Type B pancreatic cell (in vitro differentiated cells): ENCODE measurements around the gene CEBPA. TPM values are rescaled to one million over a fixed set of nuclear protein-coding genes. Genes with fewer than 3 reads are reported as not detected.
A peak's percentile ranks its signal among the peaks of the same experiment; 100 is the strongest.

Experiments
- DNase-seq: peaks from one replicate; pipeline ENCODE4 v3.0.0; 2021; ENCODE audit warnings: mixed read lengths; ENCODE audit not compliant: unreplicated experiment; ENCODE audit errors: extremely low spot score
- H3K27ac Mint-ChIP-seq: 2 replicates; pipeline ENCODE4 v1.8.0; 2021; ENCODE audit warnings: mild to moderate bottlenecking, mixed read lengths
- H3K27me3 Mint-ChIP-seq: 2 replicates; pipeline ENCODE4 v1.8.0; 2021; ENCODE audit warnings: mixed read lengths
- H3K36me3 Mint-ChIP-seq: 2 replicates; pipeline ENCODE4 v1.8.0; 2021; ENCODE audit warnings: mixed read lengths
- H3K4me1 Mint-ChIP-seq: one replicate; pipeline ENCODE4 v1.8.0; 2021; ENCODE audit warnings: mixed read lengths; ENCODE audit not compliant: unreplicated experiment
- H3K4me3 Mint-ChIP-seq: 2 replicates; pipeline ENCODE4 v1.8.0; 2021; ENCODE audit warnings: mild to moderate bottlenecking, mixed read lengths
- H3K9me3 Mint-ChIP-seq: 2 replicates; pipeline ENCODE4 v1.8.0; 2021; ENCODE audit warnings: mixed read lengths
- CTCF ChIP-seq: fragments of 200-600 bp; sonication (generic); conservative IDR thresholded peaks from 2 replicates; pipeline ENCODE4 v1.5.0; 2021; ENCODE audit warnings: antibody characterized with exemption, mild to moderate bottlenecking
- total RNA-seq: library from RNA; stranded (reverse); gene quantifications from 2 replicates; pipeline ENCODE4 v1.2.1, GENCODE V29; 2021; ENCODE audit warnings: low replicate concordance

Gene CEBPA
- total RNA-seq, 1 donor from 2014 or later: 24.4 TPM

- no peak for TF ChIP-seq CTCF
These were observed 45.0 kb upstream of the CEBPA start for GRCh38 chr19:33347300-33347699.

GRCh38 chr19:33346665-33347064 is 44.3 kb upstream of the CEBPA start:
- DNase-seq: no peak
- no peak overlapping the region for H3K4me3 Mint-ChIP-seq
- no peaks in the 10 kb centered on the region for H3K9me3 Mint-ChIP-seq
- H3K4me1 Mint-ChIP-seq: peaks cover 9% of the 10 kb centered on the region
- no peak for TF ChIP-seq CTCF
- H3K27me3 Mint-ChIP-seq: peaks cover 36% of the 10 kb centered on the region
- no peak overlapping the region for H3K27ac Mint-ChIP-seq
- no peaks in the 10 kb centered on the region for H3K36me3 Mint-ChIP-seq

More at GRCh38 chr19:33347300-33347699, 45.0 kb upstream of the CEBPA start:
- Mint-ChIP-seq H3K27me3 (peaks cover 36% of the 10 kb centered on the region), H3K36me3 (no peaks in the 10 kb centered on the region), H3K27ac (no peak overlapping the region), H3K4me3 (no peak overlapping the region), H3K4me1 (peaks cover 9% of the 10 kb centered on the region), H3K9me3 (no peaks in the 10 kb centered on the region)
- DNase-seq: no peak

- Mint-ChIP-seq H3K4me1 (peaks cover 9% of the 10 kb centered on the region), H3K4me3 (no peak overlapping the region), H3K27me3 (peaks cover 41% of the 10 kb centered on the region), H3K36me3 (no peaks in the 10 kb centered on the region), H3K27ac (no peak overlapping the region), H3K9me3 (no peaks in the 10 kb centered on the region)
- DNase-seq: no peak
- no peak for TF ChIP-seq CTCF
These were observed 42.8 kb upstream of the CEBPA start for GRCh38 chr19:33345163-33345562.

DNA sequence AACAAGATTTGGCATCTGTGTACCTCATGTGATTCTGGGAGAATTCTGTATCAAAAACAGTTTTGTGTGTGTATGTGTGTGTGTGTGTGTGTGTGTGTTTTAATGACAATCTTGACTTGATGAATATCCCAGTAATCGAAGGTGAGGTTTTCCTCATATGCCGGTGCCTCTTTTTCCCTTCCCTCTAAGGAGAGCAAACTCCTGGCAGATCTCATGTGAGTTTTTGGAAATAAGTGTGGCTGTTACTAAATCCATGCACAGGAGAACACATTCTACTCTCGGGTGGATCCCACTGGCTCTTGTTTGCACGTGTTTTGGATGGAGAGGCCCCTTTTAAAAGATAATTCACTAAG is 42.2 kb upstream of the CEBPA start:
- no peaks in the 10 kb centered on the region for H3K9me3 Mint-ChIP-seq
- no peaks in the 10 kb centered on the region for H3K36me3 Mint-ChIP-seq
- no peak for DNase-seq
- H3K27me3 Mint-ChIP-seq: peaks cover 44% of the 10 kb centered on the region
- peak overlapping the region; percentile 2 for H3K4me3 Mint-ChIP-seq
- H3K4me1 Mint-ChIP-seq: peaks cover 9% of the 10 kb centered on the region
- no peak overlapping the region for H3K27ac Mint-ChIP-seq
- no peak for TF ChIP-seq CTCF

GRCh38 chr19:33343859-33344572 is 41.7 kb upstream of the CEBPA start:
- H3K27me3 Mint-ChIP-seq: peaks cover 49% of the 10 kb centered on the region
- H3K4me3 Mint-ChIP-seq: peak overlapping the region; percentile 2
- peaks cover 9% of the 10 kb centered on the region for H3K4me1 Mint-ChIP-seq
- no peak for TF ChIP-seq CTCF
- no peak for DNase-seq
- H3K27ac Mint-ChIP-seq: no peak overlapping the region
- H3K9me3 Mint-ChIP-seq: no peaks in the 10 kb centered on the region
- H3K36me3 Mint-ChIP-seq: no peaks in the 10 kb centered on the region

DNA sequence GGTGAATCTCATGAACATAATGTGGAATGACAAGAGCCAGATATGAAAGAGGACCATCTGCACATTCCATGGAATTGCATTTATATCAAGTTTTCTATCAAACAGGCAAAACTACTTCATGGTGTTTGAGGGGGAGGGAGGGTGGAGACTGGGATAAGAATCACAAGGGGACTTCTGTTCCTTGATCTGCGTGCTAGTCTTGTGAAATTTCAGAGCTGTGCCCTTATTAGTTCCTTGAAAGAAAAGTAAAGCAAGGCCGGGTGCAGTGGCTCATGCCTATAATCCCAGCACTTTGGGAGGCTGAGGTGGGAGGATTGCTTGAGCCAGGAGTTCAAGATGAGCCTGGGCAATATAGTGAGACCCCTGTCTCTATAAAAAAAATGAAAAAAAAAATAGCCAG is 41.0 kb upstream of the CEBPA start:
- Mint-ChIP-seq H3K4me1 (peaks cover 9% of the 10 kb centered on the region), H3K36me3 (no peaks in the 10 kb centered on the region), H3K27me3 (peaks cover 51% of the 10 kb centered on the region), H3K4me3 (no peak overlapping the region), H3K27ac (no peak overlapping the region), H3K9me3 (no peaks in the 10 kb centered on the region)
- DNase-seq: no peak
- no peak for TF ChIP-seq CTCF
